Suprapubic skin (tissue), 4 donors: ENCODE data around the gene ELAVL1.

Source experiments
- CTCF ChIP-seq, 2 donors: fragments of 200-600 bp in 1 of 2; fragments of 450-650 bp in 1 of 2; sonication (generic) in 1 of 2; IDR thresholded peaks; one replicate each; pipeline ENCODE4 v1.5.1; 2016 to 2019; ENCODE audit warnings: antibody characterized with exemption in 2 of 2, mild to moderate bottlenecking in 1 of 2, moderate library complexity in 1 of 2
- EP300 ChIP-seq: sonication (generic); formaldehyde crosslinking; IDR thresholded peaks from one replicate; pipeline ENCODE4 v1.6.1; 2017; ENCODE audit warnings: antibody characterized with exemption
- POLR2AphosphoS5 ChIP-seq, 3 donors: sonication (generic); formaldehyde crosslinking; IDR thresholded peaks; one replicate each; pipeline ENCODE4 v1.6.1; 2017; ENCODE audit warnings: antibody characterized with exemption in 3 of 3

GRCh38 chr19:7976461-7976860, 29.0 kb downstream of the ELAVL1 start:
- TF ChIP-seq CTCF (IDR thresholded peaks at IDR 0.05) (no peak), POLR2AphosphoS5 (IDR thresholded peaks at IDR 0.05) (no peak), EP300 (no peak)
